Endometrial microvascular endothelial cells (primary cell): ENCODE measurements around the gene TMOD1. TPM values are rescaled to one million over a fixed set of nuclear protein-coding genes. Genes with fewer than 3 reads are reported as not detected.
"Not testable (repeated sequence)": the region's sequence is repeated elsewhere in the genome, so short reads cannot be mapped to it uniquely, and the experiment has no call there.

Experiments
- in situ Hi-C: cut with HindIII; loops from 2 replicates; pipeline ENCODE4 v1.10.0; 2017; ENCODE audit warnings: low sequenced_read_pairs, low pct_unique_long_range_greater_than_20kb; ENCODE audit errors: inconsistent ontology term
- total RNA-seq: library from RNA; depleted of rRNA; stranded (reverse); fragments of >200 nt; gene quantifications from one replicate; pipeline ENCODE4 v1.2.3, GENCODE V29; 2015; ENCODE audit errors: inconsistent ontology term

TMOD1 gene
- total RNA-seq, 1 donor from 2014 or later, result 0.56 TPM

DNA sequence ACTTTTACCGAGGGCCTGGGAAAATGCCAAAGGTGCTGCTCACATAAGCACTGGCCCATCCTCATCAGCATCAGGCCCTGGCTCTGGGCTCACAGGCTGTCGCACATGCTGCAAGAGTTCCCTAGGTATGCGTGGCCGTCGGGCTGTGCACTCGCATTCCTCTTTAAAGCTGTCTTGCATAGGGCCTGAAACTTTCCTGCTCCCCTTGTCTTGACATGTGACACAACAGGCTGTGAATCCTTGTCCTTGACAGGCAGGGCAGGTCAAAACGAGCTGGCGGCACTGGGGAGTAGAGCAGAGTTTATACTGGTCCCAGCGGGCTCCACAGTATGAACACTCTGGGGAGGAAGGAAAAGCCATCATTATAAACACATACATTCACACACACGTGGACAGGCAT lies 101.0 kb downstream of the TMOD1 start:
- in situ Hi-C loops, result no loop called here

DNA sequence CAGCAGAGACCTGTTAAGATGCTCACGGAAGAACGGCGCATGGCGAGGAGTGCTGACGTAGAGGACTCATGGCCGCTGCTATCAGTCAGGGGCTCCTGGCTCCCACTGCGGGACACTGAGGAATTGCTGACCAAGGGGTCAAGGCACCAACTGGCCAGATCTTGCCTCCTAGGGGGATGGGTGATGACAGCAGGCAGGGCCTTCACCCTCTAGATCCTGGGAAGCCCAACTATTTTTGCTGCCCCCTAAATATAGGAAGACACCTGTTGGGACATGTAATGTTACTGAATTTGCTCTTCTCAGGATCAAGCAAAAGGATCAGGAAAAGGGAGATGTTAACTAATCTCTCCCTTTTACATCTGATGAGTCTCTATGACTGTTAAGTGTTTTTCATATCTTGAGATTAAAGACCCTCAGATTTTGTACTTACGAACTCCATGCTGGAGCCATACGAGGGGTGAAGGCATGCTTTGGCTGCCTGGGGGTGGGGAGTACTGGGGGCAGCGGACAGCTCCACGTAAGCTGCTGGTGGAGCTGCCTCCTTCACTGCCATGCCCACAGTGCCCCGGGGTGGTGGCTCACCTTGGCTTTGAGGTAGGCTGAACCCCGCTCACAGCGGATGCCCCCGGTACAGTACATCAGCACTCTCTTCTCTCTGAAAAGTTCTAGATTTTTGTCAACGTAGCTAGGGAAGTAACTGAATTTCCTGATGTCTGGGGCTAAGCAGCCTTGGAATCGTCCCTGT lies 103.6 kb downstream of the TMOD1 start:
- in situ Hi-C loops, result no loop called here

DNA sequence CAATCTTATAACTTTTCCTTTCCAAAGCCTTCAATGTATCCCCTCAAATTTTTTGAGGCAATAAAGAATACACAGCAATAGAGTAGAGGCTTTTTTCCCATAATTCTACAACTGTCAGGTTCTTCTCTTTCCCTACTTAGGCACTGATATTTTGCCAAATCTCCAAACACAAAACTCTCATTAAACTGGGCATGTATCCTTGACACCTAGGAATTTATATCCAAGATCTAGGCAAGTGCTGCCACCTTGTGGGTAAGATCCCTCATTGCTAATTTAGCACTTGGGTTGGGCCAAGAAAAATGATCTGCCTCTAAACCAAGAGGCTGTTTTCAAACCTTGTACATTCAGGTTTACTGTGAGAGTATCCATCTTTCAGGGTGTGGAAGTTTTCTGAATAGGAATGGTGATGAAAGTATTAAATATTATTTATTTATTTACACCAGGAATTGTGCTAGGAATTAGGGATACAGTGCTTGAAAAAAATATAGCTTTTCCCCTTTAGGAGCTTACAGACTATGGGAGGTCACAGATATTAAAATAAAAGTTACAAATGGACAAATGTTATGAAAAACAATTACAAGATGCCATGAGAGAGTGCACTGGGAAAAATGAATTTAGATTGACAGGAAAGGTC lies 114.1 kb downstream of the TMOD1 start:
- in situ Hi-C loops, result no loop called here

DNA sequence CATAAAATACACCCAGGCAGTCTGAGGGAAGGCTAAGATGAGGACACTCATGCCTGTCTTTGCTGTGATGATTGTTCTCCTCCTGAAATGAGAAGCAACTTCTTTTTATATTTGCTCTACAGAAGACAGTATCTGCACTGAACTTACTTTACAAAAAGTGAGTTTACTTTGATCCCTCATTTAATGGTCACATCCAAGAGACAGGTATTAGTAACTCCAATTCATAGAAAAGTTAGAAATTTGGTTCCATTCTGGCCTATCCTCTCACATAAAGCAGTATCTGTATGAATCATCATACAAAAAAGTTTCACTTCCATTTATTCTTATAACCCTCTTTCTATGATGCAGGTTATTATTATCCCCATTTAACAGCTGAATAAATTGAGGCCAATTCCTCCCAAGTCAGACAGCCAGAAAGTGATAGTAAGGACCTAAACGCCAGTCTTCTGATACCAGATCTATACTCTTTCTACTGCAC lies 116.5 kb downstream of the TMOD1 start:
- in situ Hi-C loops, result no loop called here

DNA sequence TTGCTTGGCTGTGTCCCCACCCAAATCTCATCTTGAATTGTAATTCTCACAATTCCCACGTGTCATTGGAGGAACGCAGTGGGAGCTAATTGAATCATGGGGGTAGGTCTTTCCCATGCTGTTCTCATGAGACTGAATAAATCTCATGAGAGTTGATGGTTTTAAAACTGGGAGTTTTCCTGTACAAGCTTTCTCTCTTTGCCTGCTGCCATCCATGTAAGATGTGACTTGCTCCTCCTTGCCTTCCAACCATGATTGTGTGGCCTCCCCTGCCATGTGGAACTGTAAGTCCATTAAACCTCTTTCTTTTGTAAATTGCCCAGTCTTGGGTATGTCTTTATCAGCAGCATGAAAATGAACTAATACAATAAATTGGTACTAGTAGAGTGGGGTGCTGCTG lies 118.6 kb downstream of the TMOD1 start:
- in situ Hi-C loops, result not testable (repeated sequence)

DNA sequence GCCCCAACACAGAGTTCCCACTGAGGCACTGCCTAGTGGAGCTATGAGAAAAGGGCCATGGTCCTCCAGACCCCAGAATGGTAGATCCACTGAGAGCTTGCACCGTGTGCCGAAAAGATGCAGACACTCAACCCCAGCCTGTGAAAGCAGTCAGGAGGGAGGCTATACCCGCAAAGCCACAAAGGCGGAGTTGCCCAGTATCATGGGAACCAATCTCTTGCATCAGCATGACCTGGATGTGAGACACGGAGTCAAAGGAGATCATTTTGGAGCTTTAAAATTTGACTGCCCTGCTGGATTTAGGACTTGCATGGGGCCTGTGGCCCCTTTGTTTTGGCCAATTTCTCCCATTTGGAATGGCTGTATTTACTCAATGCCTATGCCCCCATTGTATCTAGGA lies 121.0 kb downstream of the TMOD1 start:
- in situ Hi-C loops, result not testable (repeated sequence)

DNA sequence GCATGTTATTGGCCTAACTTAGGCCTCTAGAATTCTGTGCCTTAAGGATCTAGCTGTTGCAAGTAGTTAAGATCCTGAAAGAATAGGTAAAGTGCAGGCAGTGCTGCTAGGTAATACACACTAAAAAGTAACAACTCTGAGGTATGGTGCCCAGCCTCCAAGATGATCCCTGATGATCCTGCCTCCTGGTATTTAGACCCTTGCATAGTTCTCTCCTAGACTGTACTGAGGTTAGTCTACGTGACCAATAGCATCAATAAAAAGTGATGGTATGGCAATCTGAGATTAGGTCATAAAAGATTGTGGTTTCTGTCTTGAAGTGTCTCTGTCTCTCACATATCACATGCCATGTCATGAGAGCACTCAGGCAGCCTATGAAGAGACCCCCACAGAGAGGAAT lies 122.5 kb downstream of the TMOD1 start:
- in situ Hi-C loops, result no loop called here

DNA sequence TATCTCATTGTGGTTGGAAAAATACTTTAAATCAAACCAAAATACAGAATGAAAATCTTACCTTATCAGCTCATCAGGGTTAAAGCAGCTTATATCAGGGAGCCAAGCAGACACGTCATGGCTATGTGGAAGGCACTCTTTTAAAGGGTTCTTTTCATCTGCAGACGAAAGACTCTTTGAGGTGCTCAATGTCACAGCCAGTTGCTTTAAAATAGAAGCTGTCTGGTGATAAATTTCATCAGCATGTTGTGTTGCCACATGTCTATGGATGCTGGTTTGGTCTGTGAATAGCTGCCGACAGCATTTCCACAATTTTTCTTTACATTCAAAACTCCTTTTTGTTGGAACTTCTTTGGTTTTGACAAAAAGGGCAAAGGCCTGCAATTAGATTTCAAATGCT lies 124.2 kb downstream of the TMOD1 start:
- in situ Hi-C loops, result no loop called here

DNA sequence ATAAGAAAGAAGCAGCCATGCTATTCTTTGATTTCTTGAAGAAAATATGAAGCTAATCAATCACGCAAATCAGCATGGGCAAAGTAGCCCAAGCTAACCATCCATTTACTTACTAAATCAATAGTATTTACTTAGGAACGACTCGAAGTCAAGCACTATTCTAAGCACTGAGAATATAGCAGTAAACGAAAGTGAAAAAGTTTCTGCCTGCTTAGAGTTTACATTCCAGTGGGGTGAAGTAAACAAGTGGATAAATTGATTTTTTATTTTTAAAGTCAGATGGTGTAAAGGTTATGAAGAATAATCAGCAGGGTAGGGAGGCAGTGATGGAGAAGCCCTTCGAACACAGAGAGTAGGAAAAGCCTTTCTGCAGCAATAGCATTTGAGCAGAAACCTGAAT lies 126.2 kb downstream of the TMOD1 start:
- in situ Hi-C loops, result no loop called here

DNA sequence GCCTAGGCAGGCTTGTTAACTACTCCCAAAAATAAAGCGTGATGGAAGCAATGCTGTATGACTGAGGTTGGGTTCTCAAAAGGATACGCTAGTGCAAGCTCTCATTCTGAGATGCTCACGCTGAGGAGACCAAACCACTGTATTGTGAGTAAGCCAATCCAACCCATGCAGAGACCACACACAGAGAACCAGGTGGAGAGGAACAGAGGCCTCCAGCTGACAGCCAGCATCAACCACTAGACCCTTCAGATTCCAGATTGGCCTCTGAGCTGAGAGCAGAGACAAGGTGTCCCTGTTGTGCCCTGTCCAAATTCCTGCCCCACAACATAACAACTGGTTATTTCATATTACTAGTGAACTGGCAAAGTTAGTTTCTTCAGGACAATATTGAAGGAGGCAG lies 127.2 kb downstream of the TMOD1 start:
- in situ Hi-C loops, result no loop called here

DNA sequence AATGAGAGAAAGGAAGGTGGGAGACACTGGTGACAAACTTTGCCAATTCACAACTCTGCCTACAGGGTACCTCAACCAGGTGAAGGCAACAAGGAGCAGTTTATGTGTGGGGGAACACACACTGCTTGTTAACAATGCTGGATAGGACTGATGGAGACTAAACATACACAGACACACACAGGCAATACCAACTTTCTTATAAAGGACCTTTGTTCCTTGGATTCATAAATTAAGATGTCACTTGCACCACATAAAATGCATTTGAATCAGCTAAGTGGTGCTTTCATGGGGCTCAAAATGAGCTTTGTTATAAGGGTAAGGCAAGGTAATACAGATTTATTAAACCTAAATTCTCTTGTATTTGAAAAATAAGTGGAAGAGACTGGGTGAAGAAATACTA lies 127.7 kb downstream of the TMOD1 start:
- in situ Hi-C loops, result no loop called here

DNA sequence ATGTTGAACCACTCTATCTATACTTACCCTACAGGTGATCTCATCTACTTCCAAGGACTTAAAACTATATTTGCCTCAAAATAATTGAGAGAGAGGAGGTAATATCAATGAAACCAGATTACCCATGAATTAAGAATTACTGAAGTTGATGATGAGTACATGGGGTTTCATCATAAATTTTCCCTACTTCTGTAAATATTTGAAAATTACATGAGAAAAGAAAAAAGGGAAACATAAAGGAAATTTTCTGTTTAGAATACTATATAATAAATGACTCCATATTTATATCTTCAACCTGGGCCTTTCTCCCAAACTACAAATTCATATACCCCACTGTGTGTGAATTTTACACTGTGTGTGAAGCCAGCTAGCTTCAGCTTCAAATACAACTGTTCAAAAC lies 129.1 kb downstream of the TMOD1 start:
- in situ Hi-C loops, result no loop called here

DNA sequence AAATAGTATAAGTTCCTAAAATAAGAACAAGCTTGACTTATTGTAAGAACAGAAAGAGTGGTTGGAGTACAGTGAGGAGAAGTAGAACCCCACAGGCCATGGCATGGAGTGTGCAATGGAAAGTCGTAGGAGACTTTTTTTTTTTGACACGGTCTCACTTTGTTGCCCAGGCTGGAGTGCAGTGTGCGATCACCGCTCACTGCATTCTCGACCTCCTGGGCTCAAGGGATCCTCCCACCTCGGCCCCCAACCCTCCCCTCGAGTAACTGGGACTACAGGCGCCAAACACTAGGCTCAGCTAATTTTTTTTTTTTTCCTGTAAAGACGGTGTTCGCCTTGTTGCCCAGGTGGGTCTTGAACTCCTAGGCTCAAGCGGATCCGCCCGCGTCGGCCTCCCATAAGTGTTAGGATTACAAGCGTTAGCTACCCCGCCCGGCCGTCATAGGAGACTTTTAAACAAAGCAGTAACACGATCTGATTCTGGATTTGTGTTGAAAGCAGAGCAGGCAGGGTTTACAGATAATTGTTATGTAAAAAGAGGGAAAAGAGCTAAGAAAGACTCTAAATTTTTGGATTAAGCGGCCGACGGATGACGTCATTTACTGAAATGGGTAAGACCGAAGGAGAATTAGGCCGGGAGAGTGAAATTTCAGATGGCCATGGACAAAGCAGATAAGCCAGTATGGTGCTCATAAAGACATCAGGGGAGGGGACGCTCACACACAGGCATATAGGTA lies 130.9 kb downstream of the TMOD1 start:
- in situ Hi-C loops, result no loop called here

DNA sequence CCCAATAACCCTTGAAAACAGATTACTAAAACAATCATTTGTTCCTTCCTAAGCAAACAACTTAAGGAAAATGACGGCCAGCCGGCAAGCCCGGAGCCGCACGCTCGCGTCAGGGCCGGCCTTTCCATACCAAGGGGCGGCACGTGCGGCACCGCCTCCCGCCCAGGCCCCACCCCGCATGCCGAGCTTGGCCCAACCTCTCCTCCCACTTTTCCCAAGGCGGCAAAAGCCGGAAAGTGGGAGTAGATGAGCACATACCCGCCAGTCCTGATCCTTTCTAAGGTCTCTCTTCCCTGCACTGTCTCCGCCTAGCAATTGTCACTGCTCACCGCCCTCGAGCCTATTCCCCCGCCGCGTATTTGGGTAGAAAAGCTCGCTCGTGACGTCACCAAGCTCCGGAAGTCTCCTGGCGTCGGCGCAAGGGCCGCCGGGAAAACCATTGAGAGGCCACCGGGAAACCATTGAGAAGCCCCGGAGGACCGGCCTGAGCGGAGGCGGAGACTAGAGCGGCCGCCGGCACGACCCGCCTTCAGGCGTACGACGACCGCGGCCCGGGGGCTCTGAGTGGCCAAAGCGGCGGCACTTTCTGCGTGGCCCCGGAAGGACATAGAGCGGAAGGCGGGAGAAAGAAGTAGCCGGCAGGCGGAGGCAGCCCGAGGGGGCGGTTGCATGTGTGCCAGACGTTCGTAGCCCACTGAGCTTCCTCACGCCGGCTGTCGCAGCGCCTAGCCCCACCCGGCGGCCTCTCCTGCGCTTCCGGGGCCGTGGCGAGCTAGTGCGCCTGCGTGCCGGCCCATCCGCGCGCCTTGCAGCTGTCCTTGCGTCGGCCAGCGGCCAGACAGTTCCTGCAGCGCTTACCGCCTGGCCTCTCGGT lies 131.8 kb downstream of the TMOD1 start, which contains the start of the genes NCBP1 and TSTD2:
Gene NCBP1 (plus strand): TSS at position 837 of the 874 bp plus-strand sequence. CDS start 61 bp downstream, outside the sequence.
Gene TSTD2 (minus strand): TSS at position 384 of the 874 bp plus-strand sequence. CDS start 5,806 bp downstream, outside the sequence.
- in situ Hi-C loops, result no loop called here

DNA sequence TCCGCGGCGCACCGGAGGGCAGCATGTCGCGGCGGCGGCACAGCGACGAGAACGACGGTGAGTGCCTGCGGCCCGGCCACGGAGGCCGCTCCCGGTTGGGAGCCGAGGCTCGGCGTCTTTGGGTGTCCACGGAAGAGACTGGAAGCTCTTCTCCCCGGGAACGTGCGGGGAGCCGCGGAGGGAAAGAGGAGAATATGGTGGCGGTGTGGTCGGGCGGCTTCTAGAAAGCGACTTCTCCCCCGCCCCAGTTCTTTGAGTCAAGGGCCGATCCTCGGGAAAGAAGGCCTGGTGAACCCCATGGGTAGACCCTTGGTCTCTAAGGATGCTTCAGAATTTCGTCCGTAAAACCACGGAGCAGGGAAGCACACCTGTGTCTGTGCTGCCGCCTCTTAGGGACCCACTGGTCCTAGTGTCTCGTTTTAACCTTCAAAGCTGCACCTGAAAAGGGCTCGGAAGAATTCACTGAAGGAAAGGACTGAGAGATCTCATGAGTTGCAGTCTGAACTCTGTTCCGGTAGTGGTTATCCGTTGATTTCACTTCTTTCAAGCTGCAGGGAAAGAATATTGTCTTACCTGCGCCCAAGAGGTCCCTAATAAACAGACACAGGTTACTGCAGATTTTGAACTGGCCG lies 132.5 kb downstream of the TMOD1 start:
- in situ Hi-C loops, result no loop called here

DNA sequence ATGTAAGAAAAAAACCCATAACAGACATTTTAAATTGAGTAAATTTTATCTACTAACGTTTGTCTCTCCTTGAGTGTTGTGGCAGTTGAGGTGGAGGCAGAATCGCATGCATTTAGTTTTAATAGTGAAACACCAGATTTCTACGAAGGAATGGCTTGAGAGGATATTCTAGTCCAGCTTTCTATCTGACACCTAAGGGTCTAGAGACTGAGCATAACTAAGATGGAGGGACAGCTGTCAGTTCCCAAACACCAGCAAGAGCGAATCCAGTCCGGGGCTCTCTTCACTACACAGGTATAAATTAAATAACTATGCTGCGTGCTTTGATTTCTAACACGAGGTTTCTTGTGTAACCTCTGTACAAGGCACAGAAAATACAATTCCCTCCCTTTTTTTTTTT lies 133.6 kb downstream of the TMOD1 start:
- in situ Hi-C loops, result no loop called here

DNA sequence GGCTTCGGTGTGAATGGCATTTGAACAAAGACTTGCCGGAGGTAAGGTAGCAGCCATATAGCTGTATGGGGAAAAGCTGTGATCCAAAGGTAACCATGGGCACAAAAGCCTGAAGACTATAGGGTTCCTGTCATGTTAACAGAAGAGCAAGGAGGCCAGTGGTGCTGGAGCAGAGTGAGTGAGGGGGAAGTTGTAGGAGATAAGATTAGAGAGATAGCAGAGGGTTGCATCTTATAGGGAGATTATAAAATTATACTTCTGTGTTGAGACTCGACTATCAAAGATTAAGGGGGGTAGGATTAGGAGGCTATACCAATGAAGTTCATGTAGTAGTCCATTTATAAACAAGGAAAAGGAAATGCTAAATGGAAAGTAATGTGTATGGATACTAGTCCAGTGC lies 135.4 kb downstream of the TMOD1 start:
- in situ Hi-C loops, result no loop called here

DNA sequence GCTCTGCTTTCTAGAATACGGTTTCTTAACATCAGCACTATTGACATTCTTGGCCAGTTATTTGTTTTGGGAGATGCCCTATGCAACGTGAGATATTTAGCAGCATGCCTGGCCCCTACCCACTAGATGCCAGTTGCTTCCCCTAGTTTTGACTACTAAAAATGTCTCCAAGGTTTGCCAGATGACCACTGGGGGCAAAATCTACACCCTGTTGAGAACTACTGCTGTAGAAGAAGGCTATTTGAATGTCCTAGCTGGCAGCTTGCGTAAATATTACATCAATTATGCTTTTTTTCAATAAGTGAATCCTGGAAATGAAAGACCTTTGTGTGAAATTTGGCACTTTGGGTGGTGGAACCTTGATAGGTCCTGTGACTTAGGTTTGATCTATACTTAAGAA lies 137.2 kb downstream of the TMOD1 start:
- in situ Hi-C loops, result no loop called here
